ENCODE data around the gene CEP112.

Gene CEP112

DNA sequence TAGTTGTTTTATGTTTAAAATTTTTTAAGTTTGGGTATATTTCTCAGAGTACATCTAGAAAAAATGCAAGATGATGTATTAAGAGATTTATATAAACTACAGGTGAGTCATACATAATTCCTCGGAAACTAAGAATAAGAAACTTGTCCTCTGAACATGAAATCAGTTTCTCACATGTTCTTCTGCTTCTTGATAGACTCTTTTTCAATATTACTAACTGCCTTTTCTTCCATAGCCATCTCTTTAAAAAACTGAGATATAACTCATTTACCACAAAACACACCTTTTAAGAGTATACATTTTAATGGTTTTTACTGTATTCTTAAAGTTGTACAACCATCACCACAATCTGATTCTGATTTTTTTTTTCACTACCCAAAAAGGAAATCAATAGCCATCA, 392.1 kb downstream of the CEP112 start:
- no peak for DNase-seq (ENCODE audit: extremely low spot score)
- TF ChIP-seq FOXM1 (IDR thresholded peaks at IDR 0.05; ENCODE audit: borderline replicate concordance) (no peak), NFRKB (IDR thresholded peaks at IDR 0.05) (no peak), FOXA1 (IDR thresholded peaks at IDR 0.05) (no peak), ELF4 (IDR thresholded peaks at IDR 0.05) (no peak), SP1 (IDR thresholded peaks at IDR 0.05) (no peak), CTBP1 (IDR thresholded peaks at IDR 0.05; ENCODE audit: borderline replicate concordance) (no peak), ZNF384 (IDR thresholded peaks at IDR 0.05) (no peak), ARNT (IDR thresholded peaks at IDR 0.05) (no peak), SUZ12 (IDR thresholded peaks at IDR 0.05) (no peak), FOXK2 (IDR thresholded peaks at IDR 0.05) (no peak), PKNOX1 (IDR thresholded peaks at IDR 0.05) (no peak), TARDBP (IDR thresholded peaks at IDR 0.05) (no peak), L3MBTL2 (conservative IDR thresholded peaks at IDR 0.05) (no peak), BHLHE40 (IDR thresholded peaks at IDR 0.05; ENCODE audit: borderline replicate concordance) (no peak)
- POLR2A ChIA-PET, result no interaction called here
- CTCF ChIA-PET, result no interaction called here

DNA sequence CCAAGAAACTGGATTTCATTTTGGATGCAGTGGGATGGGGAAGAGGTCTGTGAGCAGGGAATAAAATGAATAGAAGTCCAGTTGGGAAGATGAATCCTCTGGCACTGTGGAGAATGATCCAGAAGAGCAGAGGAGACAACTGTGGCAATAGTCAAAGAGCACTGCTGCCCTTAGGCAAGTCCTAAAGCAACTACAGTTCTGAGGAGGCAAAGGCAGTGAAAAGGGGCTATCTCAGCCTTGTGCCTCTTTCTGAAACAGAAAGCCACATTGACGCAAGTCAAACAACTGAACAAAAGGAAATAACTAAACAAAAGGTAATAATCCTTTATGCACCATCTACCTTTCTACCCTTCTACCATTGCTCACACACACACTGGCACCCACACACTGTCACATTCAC, 392.5 kb downstream of the CEP112 start:
- TF ChIP-seq FOXM1 (IDR thresholded peaks at IDR 0.05; ENCODE audit: borderline replicate concordance) (no peak), ELF4 (IDR thresholded peaks at IDR 0.05) (no peak), CTBP1 (IDR thresholded peaks at IDR 0.05; ENCODE audit: borderline replicate concordance) (no peak), FOXK2 (IDR thresholded peaks at IDR 0.05) (no peak), L3MBTL2 (conservative IDR thresholded peaks at IDR 0.05) (no peak), SUZ12 (IDR thresholded peaks at IDR 0.05) (no peak), BHLHE40 (IDR thresholded peaks at IDR 0.05; ENCODE audit: borderline replicate concordance) (no peak), PKNOX1 (IDR thresholded peaks at IDR 0.05) (no peak), ZNF384 (IDR thresholded peaks at IDR 0.05) (no peak), TARDBP (IDR thresholded peaks at IDR 0.05) (no peak), FOXA1 (IDR thresholded peaks at IDR 0.05) (no peak), ARNT (IDR thresholded peaks at IDR 0.05) (no peak), LEF1 (IDR thresholded peaks at IDR 0.05; ENCODE audit: borderline replicate concordance) (no peak), NFRKB (IDR thresholded peaks at IDR 0.05) (no peak), HDGF (IDR thresholded peaks at IDR 0.05; ENCODE audit: borderline replicate concordance) (no peak), SP1 (IDR thresholded peaks at IDR 0.05) (no peak)

GRCh38 chr17:65797809-65798208, 394.1 kb downstream of the CEP112 start:
- TF ChIP-seq HDGF (IDR thresholded peaks at IDR 0.05; ENCODE audit: borderline replicate concordance) (no peak), FOXA1 (IDR thresholded peaks at IDR 0.05) (no peak), FOXM1 (IDR thresholded peaks at IDR 0.05; ENCODE audit: borderline replicate concordance) (no peak), ZNF384 (IDR thresholded peaks at IDR 0.05) (no peak)
- peak; percentile 50 for DNase-seq (ENCODE audit: extremely low spot score)
- POLR2A ChIA-PET, result no interaction called here
- CTCF ChIA-PET, result interaction anchor here (0.6 to 1.5 kb wide), 4 partner anchors 14 to 367 kb away, joined by 3 to 8 read pairs (median 3); no protein-coding TSS in a partner anchor

More for the DNA sequence above, 392.5 kb downstream of the CEP112 start:
- POLR2A ChIA-PET, result no interaction called here
- CTCF ChIA-PET, result no interaction called here
- DNase-seq (ENCODE audit: extremely low spot score), result no peak

- ChIA-PET CTCF (interaction anchor here (1.5 to 1.6 kb wide), 2 partner anchors 368 to 502 kb away, joined by 3 to 8 read pairs; no protein-coding TSS in a partner anchor), POLR2A (no interaction called here)
- no peak for DNase-seq (ENCODE audit: extremely low spot score)
- TF ChIP-seq HDGF (IDR thresholded peaks at IDR 0.05; ENCODE audit: borderline replicate concordance) (no peak), FOXA1 (IDR thresholded peaks at IDR 0.05) (no peak), SP1 (IDR thresholded peaks at IDR 0.05) (no peak), CTBP1 (IDR thresholded peaks at IDR 0.05; ENCODE audit: borderline replicate concordance) (no peak), TARDBP (IDR thresholded peaks at IDR 0.05) (no peak), PKNOX1 (IDR thresholded peaks at IDR 0.05) (no peak), SUZ12 (IDR thresholded peaks at IDR 0.05) (no peak), FOXM1 (IDR thresholded peaks at IDR 0.05; ENCODE audit: borderline replicate concordance) (no peak), BHLHE40 (IDR thresholded peaks at IDR 0.05; ENCODE audit: borderline replicate concordance) (no peak), LEF1 (IDR thresholded peaks at IDR 0.05; ENCODE audit: borderline replicate concordance) (no peak), NFRKB (IDR thresholded peaks at IDR 0.05) (no peak)
Measured at GRCh38 chr17:65797101-65797500, 394.8 kb downstream of the CEP112 start.

GRCh38 chr17:65794572-65794971, 397.4 kb downstream of the CEP112 start:
- DNase-seq (ENCODE audit: extremely low spot score), result peak; percentile 60
- ChIA-PET CTCF (interaction anchor here (0.6 to 1.1 kb wide), 3 partner anchors 103 to 562 kb away, joined by 3 to 4 read pairs (median 3); no protein-coding TSS in a partner anchor), POLR2A (no interaction called here)
- TF ChIP-seq PKNOX1 (IDR thresholded peaks at IDR 0.05), result 0 out of 2 replicates have a peak, but pooled peaks have one; percentile 52
- TF ChIP-seq SP1 (IDR thresholded peaks at IDR 0.05), result no peak

DNA sequence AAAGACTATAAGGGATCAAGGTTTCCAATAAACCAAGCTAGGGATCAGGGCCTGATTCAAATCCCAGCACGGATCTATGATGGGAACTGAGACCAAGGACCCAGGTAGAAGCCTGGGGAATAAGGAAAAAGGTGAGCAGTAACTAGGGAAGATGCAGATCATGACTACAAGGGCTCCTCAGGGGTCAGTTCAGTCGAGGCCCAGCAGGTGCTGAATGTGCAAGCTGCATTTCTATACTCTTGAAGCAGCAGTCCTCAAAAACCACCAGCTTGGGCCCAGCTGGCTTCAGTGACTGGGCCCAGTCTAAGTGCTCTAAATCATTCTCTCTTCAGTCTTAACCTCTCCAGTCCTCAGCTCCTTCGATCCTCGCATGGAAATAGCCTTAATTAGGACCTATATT, 401.7 kb downstream of the CEP112 start:
- ChIA-PET POLR2A (no interaction called here), CTCF (interaction anchor here (0.6 kb wide), 1 partner anchor 556 kb away, joined by 4 read pairs; no protein-coding TSS in a partner anchor)
- DNase-seq (ENCODE audit: extremely low spot score), result no peak
- TF ChIP-seq CTBP1 (IDR thresholded peaks at IDR 0.05; ENCODE audit: borderline replicate concordance), result no peak
- no peak for TF ChIP-seq FOXK2 (IDR thresholded peaks at IDR 0.05)
- no peak for TF ChIP-seq SP1 (IDR thresholded peaks at IDR 0.05)
- TF ChIP-seq TARDBP (IDR thresholded peaks at IDR 0.05), result no peak
- no peak for TF ChIP-seq FOXM1 (IDR thresholded peaks at IDR 0.05; ENCODE audit: borderline replicate concordance)
- no peak for TF ChIP-seq ELF4 (IDR thresholded peaks at IDR 0.05)

Measured in HEK293T (cell line).